Upper lobe of left lung (tissue), 4 donors: ENCODE data around the gene ADGRV1.

ENCODE experiments used
- CTCF ChIP-seq, 6 experiments: fragments of 450-650 bp in 4 of 6; fragments of 200-600 bp in 2 of 6; sonication (generic) in 2 of 6; IDR thresholded peaks; one replicate each; pipeline ENCODE4 v1.5.1; 2016 to 2019; ENCODE audit warnings: antibody characterized with exemption in 6 of 6
- POLR2A ChIP-seq, 4 donors: fragments of 450-650 bp; IDR thresholded peaks; one replicate each; pipeline ENCODE4 v1.5.1; 2016 to 2017; ENCODE audit warnings: antibody characterized with exemption in 4 of 4, mild to moderate bottlenecking in 2 of 4
- POLR2AphosphoS5 ChIP-seq, 2 donors: sonication (generic); formaldehyde crosslinking; IDR thresholded peaks; one replicate each; pipeline ENCODE4 v1.5.1; 2017; ENCODE audit warnings: antibody characterized with exemption in 2 of 2

GRCh38 chr5:90843443-90843842, 284.8 kb downstream of the ADGRV1 start:
- TF ChIP-seq CTCF (IDR thresholded peaks at IDR 0.05) (no peak), POLR2AphosphoS5 (IDR thresholded peaks at IDR 0.05) (no peak), POLR2A (IDR thresholded peaks at IDR 0.05) (no peak)
